Heart left ventricle (tissue), 16 donors: Measurements from ENCODE around the gene NOL4. TPM values are rescaled to one million over a fixed set of nuclear protein-coding genes. Genes with fewer than 3 reads are reported as not detected.

ENCODE experiments used
- ATAC-seq, 4 donors: fragments of 200-7000 bp; cut with Tn5 transposase; one replicate each; pipeline ENCODE4 v1.9.1; 2020 to 2022; ENCODE audit warnings: moderate library complexity in 4 of 4, mild to moderate bottlenecking in 3 of 4, moderate number of reproducible peaks in 1 of 4
- DNase-seq, 5 donors: peaks; one replicate each; pipeline ENCODE4 v3.0.0-alpha.2; 2020
- H3K27ac ChIP-seq, 12 donors: fragments of 200-600 bp; sonication (generic) in 4 of 12; one replicate each; pipeline versions ENCODE4 v1.5.0 to v1.8.0; 2016 to 2022; ENCODE audit warnings: mild to moderate bottlenecking in 2 of 12
- H3K27me3 ChIP-seq, 9 donors: fragments of 200-600 bp; sonication (generic) in 2 of 9; one replicate each; pipeline versions ENCODE4 v1.5.1 to v1.8.0; 2016 to 2022; ENCODE audit warnings: mild to moderate bottlenecking in 3 of 9
- H3K36me3 ChIP-seq, 9 donors: fragments of 200-600 bp; sonication (generic) in 2 of 9; one replicate each; pipeline versions ENCODE4 v1.5.0 to v1.8.0; 2018 to 2022; ENCODE audit warnings: mild to moderate bottlenecking in 2 of 9
- H3K4me1 ChIP-seq, 12 donors: fragments of 200-600 bp; sonication (generic) in 4 of 12; one replicate each; pipeline versions ENCODE4 v1.5.0 to v1.8.0; 2016 to 2022; ENCODE audit warnings: mild to moderate bottlenecking in 3 of 12
- H3K4me3 ChIP-seq, 12 donors: fragments of 200-600 bp; sonication (generic) in 4 of 12; one replicate each; pipeline versions ENCODE4 v1.5.0 to v1.8.0; 2017 to 2022; ENCODE audit warnings: mild to moderate bottlenecking in 9 of 12, moderate library complexity in 4 of 12
- H3K9me3 ChIP-seq, 12 donors: fragments of 200-600 bp; sonication (generic) in 4 of 12; one replicate each; pipeline versions ENCODE4 v1.5.0 to v1.8.0; 2016 to 2022; ENCODE audit warnings: mild to moderate bottlenecking in 1 of 12
- POLR2A ChIP-seq, 2 donors: fragments of 450-650 bp; IDR thresholded peaks; one replicate each; pipeline ENCODE4 v1.6.1; 2017; ENCODE audit warnings: antibody characterized with exemption in 2 of 2, mild to moderate bottlenecking in 2 of 2, moderate library complexity in 2 of 2
- WGBS, 4 donors: extraction: QIAGEN DNeasy Blood & Tissue Kit in 2 of 4; methylation state at CpG; one replicate each; pipeline versions ENCODE4 v1.1.5 to v1.1.7; 2013 to 2018; 5-methylcytosine and 5-hydroxymethylcytosine counted together
- intact Hi-C, 10 donors: fragments of 100-400 bp; cut with DNase I; formaldehyde crosslinking; loops; one replicate each; pipeline versions ENCODE4 v1.11.1 to v1.14.2; 2022
- polyA plus RNA-seq, 2 donors: library from polyadenylated mRNA; stranded (reverse); fragments of 200-250 nt; gene quantifications; one replicate each; pipeline ENCODE4 v1.2.3, GENCODE V29; 2013
- total RNA-seq, 9 donors: library from RNA; depleted of rRNA in 2 of 9; stranded (reverse); fragments of >200 nt in 2 of 9; fragmentation: NEBNext Ultra II Directional in 3 of 9; extraction: Animal tissue kit (Norgen Biotek cat#: 25700) in 3 of 9; gene quantifications; one replicate each; pipeline versions ENCODE4 v1.1.0 to v1.2.4, GENCODE V29; 2016 to 2023
- TF ChIP-seq, protein P1 (sequence below), 12 donors: fragments of 200-600 bp; sonication (generic) in 4 of 12; IDR thresholded peaks; one replicate each; pipeline versions ENCODE4 v1.5.0 to v1.8.0; 2018 to 2022; ENCODE audit warnings: antibody characterized with exemption in 12 of 12, mild to moderate bottlenecking in 5 of 12
- donor health status: ischemic (EF 13 %, LVEDD 7.1; RV severe dilation, severe dysfunction).
- donor health status: healthy with polysubstance abuse.
- donor health status: DM: no; HTN: yes; CAD: no.
- donor health status: DM: no; HTN: no; CAD: no.
- donor health status: ischemic (EF 25% LVEDD 6.9; RV normal size, moderate dysfunction).
- donor health status: ischemic (EF 25% LVEDD 5.7; RV mildly dilated, moderate dysfunction).
- donor health status: healthy.
- donor health status: DM: yes; HTN: yes; CAD: no.
- donor health status: ischemic (EF 35%, LVEDD 5.7; RV mildly dilated, moderate dysfunction).
- donor health status: nonischemic (EF 11% LVEDD 7.7; RV severe dilation, severe dysfunction).
- donor health status: DM: yes; HTN: yes; CAD: no.
- donor health status: PGD.
- donor health status: ischemic (EF 29% LVEDD 5.4; RV normal size, mild dysfunction).
- donor health status: nonischemic (EF 23%, LVEDD 6.1; RV moderate dilation, normal function).

NOL4 gene
- total and polyA plus RNA-seq, 11 donors, result 0.06 to 1.0 (median 0.12) TPM; not detected in 6

DNA sequence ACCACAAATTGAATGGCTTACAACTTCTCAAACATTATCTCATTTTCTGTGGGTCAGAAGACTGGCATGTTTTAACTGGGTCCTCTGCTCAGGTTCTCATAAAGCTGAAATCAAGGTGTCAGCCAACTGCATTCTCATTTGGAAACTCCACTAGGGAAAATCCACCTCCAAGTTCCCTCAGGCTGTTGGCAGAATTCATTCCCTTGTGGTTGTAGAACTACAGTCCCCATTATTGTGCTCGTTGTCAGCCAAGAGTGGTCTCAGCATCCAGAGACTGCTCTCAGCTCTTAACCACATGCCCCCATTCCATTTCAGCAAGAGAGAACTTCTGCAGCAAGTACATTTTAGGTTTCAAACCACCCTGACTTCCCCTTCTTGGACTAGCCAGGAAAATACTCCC lies 12.2 kb downstream of the NOL4 start:
- no peaks in the 10 kb centered on the region for H3K9me3 ChIP-seq
- no peak overlapping the region for H3K4me3 ChIP-seq
- peaks cover 0 to 3% (median 0%) of the 10 kb centered on the region in 9 donors for H3K27me3 ChIP-seq
- no peaks in the 10 kb centered on the region for H3K36me3 ChIP-seq
- WGBS, 4 donors, result 41 to 76% (median 68%) methylated on average over 1 of the region's 1 CpG
- no peak for ATAC-seq
- no peaks in the 10 kb centered on the region for H3K4me1 ChIP-seq
- intact Hi-C loops, result no loop called here
- TF ChIP-seq POLR2A (IDR thresholded peaks at IDR 0.05), result no peak
- TF ChIP-seq, protein P1, sequence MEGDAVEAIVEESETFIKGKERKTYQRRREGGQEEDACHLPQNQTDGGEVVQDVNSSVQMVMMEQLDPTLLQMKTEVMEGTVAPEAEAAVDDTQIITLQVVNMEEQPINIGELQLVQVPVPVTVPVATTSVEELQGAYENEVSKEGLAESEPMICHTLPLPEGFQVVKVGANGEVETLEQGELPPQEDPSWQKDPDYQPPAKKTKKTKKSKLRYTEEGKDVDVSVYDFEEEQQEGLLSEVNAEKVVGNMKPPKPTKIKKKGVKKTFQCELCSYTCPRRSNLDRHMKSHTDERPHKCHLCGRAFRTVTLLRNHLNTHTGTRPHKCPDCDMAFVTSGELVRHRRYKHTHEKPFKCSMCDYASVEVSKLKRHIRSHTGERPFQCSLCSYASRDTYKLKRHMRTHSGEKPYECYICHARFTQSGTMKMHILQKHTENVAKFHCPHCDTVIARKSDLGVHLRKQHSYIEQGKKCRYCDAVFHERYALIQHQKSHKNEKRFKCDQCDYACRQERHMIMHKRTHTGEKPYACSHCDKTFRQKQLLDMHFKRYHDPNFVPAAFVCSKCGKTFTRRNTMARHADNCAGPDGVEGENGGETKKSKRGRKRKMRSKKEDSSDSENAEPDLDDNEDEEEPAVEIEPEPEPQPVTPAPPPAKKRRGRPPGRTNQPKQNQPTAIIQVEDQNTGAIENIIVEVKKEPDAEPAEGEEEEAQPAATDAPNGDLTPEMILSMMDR (IDR thresholded peaks at IDR 0.05), result no peak
- H3K27ac ChIP-seq, result no peak overlapping the region
- DNase-seq, result no peak

DNA sequence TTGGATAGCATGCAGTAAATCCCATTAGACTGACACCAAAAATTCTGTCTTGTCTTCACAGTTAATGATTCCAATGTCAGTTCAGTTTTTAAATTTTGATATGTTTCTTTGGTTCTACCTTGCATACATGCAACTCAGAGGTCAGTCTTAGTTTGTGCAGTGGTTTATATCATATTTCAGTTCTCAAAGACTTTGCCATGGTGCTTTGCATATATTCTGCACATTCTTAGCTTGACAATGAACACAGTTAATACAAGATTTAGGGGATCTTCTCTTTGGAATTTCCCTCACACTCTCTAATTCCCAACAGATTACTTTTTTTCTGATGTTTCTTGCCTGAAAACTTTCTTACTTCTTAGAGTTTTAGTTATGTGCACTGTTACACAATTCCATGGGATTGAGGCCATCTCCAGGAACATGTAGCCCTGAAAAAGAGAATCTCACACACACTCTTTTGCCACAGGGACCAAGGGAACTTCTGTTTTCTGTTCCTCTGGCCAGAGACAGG lies 17.3 kb downstream of the NOL4 start:
- peaks cover 0 to 3% (median 0%) of the 10 kb centered on the region in 9 donors for H3K27me3 ChIP-seq
- no peaks in the 10 kb centered on the region for H3K36me3 ChIP-seq
- intact Hi-C loops, result loop anchor here in 2 of 10 donors (10.0 kb wide), 2 partner anchors 57 to 267 kb away; no protein-coding TSS in a partner anchor
- DNase-seq (no peak), ATAC-seq (no peak)
- no peak for TF ChIP-seq POLR2A (IDR thresholded peaks at IDR 0.05)
- TF ChIP-seq, protein P1 (IDR thresholded peaks at IDR 0.05), result no peak
- no peak overlapping the region for H3K4me3 ChIP-seq
- H3K9me3 ChIP-seq, result no peaks in the 10 kb centered on the region
- no peaks in the 10 kb centered on the region for H3K4me1 ChIP-seq
- no peak overlapping the region for H3K27ac ChIP-seq

DNA sequence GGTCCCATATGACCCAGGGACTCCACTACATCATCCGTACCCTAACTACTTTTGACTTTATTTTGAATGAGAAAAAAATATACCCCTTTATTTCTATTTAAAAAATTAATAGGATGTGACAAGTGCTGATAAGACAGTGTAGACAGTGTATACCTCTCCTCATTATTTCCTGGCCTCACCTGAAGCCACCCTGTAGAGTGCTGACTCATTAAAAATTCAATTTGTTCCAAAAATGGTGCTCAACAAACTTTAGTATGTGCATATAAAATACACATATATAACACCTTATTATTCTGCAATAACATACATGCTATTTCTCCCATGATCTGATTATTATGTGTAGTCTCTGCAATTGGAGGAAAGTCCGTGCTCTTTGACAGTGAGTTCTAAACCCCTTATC lies 20.8 kb downstream of the NOL4 start:
- H3K9me3 ChIP-seq, result no peaks in the 10 kb centered on the region

DNA sequence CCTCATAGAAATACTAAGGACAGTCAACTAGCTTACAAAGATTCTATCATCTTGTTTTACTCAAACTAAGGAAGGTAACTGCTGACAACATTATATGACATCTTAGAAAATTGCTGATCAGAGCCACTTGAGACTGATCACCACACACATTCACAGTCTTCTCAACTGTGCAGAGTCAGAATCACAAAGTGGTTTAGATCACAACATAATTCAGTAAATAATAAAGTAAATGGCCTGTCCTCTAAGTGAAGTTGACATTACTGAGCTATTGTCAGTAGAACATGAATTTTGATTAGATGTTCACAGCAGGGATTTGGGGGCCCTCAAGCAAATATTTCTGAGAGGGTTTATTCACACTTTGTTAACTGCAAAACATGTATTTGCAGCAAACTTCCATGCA lies 28.5 kb downstream of the NOL4 start:
- no peak for ATAC-seq
- TF ChIP-seq, protein P1 (IDR thresholded peaks at IDR 0.05), result no peak
- TF ChIP-seq POLR2A (IDR thresholded peaks at IDR 0.05), result no peak

More for the DNA sequence above, 20.8 kb downstream of the NOL4 start:
- WGBS, 4 donors, result 74 to 81% (median 76%) methylated on average over 2 of the region's 2 CpGs
- Histone ChIP-seq H3K4me1 (no peaks in the 10 kb centered on the region), H3K27me3 (no peaks in the 10 kb centered on the region), H3K36me3 (no peaks in the 10 kb centered on the region), H3K4me3 (no peak overlapping the region), H3K27ac (no peak overlapping the region)
- no peak for ATAC-seq
- TF ChIP-seq POLR2A (IDR thresholded peaks at IDR 0.05), result no peak
- TF ChIP-seq, protein P1 (IDR thresholded peaks at IDR 0.05), result no peak
- intact Hi-C loops, result loop anchor here in 2 of 10 donors (10.0 kb wide), 2 partner anchors 61 to 271 kb away; no protein-coding TSS in a partner anchor
- DNase-seq, result no peak

More for the DNA sequence above, 28.5 kb downstream of the NOL4 start:
- Histone ChIP-seq H3K36me3 (no peaks in the 10 kb centered on the region), H3K27ac (no peak overlapping the region), H3K4me3 (no peak overlapping the region), H3K9me3 (peaks cover 0 to 6% (median 0%) of the 10 kb centered on the region in 12 donors), H3K4me1 (no peaks in the 10 kb centered on the region), H3K27me3 (no peaks in the 10 kb centered on the region)
- DNase-seq, result no peak
- intact Hi-C loops, result no loop called here
